Activated CD8-positive, alpha-beta memory T cell treated with anti-CD3 and anti-CD28 coated beads for 24 hours (primary cell): ENCODE results near the gene SLC2A5.
"Not testable (repeated sequence)": the region's sequence is repeated elsewhere in the genome, so short reads cannot be mapped to it uniquely, and the experiment has no call there.

ENCODE experiments used
- DNase-seq: peaks from one replicate; pipeline ENCODE4 v3.0.0-alpha.2; 2020

The SLC2A5 gene, protein sequence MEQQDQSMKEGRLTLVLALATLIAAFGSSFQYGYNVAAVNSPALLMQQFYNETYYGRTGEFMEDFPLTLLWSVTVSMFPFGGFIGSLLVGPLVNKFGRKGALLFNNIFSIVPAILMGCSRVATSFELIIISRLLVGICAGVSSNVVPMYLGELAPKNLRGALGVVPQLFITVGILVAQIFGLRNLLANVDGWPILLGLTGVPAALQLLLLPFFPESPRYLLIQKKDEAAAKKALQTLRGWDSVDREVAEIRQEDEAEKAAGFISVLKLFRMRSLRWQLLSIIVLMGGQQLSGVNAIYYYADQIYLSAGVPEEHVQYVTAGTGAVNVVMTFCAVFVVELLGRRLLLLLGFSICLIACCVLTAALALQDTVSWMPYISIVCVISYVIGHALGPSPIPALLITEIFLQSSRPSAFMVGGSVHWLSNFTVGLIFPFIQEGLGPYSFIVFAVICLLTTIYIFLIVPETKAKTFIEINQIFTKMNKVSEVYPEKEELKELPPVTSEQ

DNA sequence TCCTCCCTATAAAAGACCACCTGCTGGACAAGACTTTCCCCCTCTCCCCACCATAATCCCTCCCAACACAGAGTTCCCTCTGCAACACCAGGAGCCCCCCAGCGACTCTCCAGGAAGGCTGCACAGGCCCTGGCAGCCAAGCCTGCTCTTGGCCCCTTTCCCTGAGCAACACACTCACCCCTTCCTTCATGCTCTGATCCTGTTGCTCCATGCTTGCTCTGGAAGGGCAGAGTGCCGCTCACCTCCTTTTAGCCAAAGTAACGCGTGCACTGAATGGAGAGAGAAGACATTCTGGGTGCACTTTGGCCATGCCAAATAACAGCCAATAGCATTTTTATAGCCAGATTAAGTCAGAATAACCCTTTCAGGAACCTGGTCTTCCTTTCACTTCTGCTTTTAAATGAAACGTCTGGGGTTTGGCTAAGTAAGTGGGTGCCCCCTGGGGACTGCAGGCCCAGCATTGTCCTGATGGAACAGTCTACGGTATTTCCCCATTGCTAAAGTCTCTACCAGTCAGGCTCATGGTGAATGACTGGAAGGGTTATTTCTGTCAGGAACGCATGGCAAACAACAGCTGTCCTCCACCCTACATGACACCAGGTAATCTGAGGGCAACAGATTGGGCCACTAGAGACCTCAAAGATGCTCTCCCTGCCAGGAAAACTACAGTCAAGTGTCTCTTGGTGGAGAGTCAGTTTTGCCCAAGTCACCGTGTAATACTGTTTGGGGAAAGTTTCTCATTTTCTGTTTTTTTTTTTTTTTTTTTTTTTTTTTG is at the start of gene SLC2A5:
SLC2A5 (minus strand) TSS at position 310 of the 775 bp plus-strand sequence; CDS start at position 211, 99 bp downstream.
- DNase-seq = no peak

DNA sequence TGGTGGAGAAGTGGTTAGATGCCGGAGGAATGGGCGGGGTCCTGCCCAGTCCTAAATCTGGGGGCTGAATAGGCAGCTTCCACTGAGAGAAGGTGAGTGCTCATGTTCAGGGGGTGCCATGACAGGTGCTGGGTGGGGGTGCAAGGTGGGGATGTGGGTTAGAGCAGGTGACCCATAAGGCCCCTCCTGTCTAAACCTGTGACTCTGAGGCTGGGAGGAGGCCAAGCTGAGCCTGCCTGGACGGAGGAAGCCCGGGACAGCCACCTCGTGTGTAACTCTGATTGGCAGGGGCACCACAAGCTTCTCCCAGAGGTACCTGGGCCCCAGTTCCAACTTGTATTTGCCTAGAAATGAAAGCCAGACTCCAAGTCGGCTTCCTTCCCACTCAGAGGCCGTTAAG is 48.8 kb upstream of the SLC2A5 start:
- no peak for DNase-seq

DNA sequence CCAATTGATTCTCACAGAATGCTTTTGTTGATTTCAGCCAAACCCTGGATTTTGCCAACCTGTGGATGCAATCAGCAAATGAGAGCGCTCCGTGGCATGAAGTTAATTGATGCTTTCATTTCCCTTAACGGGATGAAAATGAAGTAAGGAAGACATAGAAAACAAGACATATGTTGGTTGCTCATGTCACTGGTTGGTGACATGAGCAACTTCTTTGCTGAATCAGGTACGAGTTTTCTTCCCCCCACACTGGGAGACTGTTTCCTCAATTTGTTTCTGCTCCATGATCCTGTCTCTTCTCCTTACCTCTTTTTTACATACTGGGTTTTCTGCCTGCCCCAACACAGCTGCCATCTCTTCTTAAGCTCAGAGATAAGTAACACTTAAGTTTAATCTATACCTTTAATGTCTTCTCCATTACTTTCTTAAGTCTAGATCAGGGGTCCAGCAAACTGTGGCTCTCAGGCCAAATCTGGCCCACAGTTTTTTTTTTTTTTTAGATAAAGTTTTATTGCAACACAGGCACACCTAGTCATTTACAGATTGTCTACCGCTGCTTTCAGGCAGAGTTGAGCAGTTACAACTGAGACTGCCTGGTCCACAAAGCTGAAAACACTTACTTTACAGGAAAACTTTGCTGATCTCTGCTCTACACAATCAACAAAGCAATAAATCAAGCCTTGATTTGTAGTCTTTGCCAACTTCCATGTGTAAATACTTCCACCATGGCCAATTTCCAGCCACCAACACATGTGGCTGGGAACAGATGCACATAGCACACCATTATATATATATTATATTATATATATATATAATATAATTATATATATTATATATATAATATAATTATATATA is 46.1 kb upstream of the SLC2A5 start:
- DNase-seq = no peak

DNA sequence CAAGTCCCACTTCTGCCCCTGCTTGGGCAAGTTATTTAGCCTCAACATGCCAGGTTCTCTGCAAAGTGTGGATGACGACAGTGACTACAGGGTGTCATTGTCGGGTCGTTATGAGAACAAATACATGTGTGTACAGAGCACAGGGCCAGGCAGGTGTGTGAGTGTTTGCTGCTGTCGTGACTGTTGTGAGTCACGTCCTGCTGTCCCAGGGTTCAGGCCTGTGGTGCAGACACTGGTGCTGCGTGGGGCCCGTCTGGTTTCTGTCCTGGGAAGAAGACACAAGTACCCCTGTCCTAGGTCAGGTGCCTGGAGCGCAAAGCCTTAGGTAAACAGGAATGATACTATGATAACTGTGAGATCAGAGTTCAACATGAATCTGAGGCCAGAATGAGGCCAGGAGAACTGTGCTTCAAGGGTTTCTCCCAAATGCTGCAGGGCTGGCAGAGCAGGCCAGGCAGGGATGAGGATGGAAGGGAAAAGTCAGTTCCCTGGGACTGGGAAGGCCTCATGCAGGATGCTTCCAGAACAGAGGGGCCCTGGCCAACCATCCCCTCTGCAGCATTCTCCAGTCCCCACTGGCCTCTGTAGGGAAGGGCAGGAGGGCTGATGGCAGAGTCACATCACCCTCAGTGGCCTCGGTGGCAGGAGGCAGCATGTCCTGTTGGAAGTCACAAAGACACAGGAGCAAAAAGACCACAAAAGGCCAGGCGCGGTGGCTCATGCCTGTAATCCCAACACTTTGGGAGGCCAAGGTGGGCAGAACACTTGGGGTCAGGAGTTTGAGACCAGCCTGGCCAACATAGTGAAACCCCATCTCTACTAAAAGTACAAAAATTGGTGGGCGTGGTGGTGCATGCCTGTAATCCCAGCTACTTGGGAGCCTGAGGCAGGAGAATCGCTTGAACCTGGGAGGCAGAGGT is 43.8 kb upstream of the SLC2A5 start:
- DNase-seq = no peak

DNA sequence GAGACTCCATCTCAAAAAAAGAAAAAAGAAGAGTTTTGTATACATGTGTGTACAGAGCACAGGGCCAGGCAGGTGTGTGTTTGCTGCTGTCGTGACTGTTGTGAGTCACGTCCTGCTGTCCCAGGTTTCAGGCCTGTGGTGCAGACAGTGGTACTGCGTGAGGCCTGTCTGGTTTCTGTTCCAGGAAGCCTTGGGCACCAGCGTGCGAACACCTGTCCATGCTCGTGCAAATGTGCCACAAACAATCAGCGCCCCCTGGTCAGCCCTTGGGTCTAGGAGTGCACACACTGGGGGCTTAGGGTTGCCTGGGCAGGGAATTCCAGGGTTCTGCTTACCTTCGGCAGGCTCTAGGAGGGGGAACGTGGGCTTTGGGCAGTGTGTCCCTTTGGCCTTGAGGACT is 42.5 kb upstream of the SLC2A5 start:
- DNase-seq = no peak

DNA sequence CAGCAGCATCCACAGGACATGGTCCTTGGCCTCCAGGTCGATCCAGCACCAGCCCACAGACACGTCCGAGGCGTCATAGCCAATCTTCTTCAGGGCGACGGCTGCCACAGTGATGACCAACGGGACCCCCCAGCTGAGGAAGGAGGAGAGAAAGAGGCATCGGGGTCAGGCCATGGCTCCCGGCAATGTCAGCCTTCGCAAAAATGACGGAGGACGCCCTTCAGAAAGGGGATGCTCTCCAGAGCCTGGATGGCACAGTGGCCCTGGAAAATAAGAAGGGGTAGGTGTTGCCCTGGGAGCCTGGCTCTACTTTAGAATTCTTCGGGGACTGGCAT is 41.9 kb upstream of the SLC2A5 start:
- DNase-seq = no peak

DNA sequence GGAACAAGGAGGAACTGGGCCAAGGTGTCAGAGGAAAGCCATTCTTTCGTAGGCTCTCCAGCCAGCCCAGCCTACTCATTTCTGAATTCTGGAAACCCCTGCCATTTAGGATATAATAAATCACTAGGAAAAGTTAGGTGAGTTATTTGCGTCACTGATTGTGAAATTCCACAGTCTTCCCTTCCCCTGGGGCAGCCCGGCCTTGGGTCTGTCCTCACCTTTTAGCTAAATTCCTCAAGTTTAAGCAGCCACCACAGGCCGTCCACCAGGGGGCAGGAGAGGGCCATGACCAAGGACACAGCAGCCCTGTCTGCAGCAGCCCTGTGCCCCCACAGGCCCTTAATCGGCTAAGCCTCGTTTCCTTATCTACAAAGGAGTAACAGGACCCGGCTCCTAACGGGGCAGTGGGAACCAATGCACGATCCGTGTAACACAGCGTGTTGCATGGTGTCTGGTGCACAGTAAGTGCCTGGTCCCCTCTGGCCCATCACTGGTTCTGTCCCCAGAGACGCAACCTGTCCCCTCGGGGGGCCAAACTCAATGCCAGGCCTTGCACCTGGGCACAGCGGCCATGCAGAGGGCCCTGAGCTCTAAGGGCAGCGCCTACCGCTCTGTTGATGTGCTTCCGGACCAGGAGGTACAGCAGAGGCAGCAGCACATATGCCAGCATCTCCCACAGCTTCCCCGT is 41.4 kb upstream of the SLC2A5 start:
- peak; percentile 95 for DNase-seq

DNA sequence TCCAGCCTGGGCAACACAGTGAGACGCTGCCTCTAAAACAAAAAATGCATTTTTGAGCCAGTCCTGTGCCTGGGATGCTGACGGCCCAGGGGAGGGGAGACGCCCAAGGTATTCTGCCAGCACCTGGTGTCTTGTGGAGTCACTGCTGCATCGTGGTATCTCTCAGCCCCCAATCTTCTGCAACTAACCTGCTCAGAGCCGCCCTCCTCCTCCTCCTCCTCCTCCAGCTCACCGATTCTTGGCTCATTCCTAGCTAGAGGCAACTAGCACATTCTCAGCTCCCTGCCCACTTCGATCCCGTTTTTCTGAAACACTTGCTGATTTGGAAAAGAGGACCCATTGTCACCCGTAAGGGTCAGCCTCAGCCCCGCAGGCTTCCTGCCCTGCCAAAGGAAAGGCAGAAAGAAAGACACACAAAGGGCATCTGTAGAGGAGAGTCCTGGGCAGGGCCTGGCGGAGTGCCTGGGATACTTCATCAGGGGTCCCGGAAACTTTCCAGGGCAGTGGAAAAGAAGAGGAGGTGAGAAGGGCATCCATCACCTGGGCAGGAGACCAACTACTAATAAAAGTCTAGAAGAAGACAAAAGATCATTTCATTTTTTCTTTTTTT is 38.7 kb upstream of the SLC2A5 start:
- no peak for DNase-seq

DNA sequence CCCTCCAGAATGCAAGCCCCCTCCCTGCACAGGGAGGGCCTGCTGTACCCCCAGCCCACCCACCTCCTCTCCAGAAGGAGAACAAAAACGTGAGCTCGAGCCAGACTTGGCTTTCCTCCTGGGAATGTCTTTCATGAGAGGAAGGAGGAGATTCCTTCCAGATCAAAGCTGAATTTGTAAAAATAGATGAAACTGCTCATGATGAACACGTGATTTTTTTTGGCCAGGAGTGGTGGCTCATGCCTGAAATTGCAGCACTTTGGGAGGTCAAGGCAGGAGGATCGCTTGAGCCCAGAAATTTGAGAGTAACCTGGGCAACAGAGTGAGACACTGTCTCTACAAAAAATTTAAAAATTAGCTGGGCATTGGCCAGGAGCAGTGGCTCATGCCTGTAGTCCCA is 37.7 kb upstream of the SLC2A5 start:
- DNase-seq = no peak

DNA sequence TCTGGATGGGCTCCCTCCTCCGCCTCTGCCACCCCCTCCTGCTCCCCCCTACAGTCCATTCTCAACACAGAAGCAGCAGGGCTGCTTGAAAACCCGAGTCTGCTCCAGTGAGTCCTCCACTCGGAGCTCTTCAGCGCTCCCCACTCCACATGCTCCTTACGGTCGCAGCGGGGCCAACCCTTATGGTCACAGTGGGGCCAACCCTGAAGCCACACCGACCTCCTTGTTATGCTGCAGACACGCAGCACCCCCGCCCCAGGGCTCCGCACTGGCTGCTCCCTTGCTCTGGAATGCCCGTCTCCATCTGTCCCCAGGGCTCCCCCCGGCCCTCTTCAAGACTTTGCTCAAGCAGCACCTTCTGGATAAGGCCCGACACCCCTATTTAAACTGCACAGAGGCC is 36.9 kb upstream of the SLC2A5 start:
- no peak for DNase-seq

DNA sequence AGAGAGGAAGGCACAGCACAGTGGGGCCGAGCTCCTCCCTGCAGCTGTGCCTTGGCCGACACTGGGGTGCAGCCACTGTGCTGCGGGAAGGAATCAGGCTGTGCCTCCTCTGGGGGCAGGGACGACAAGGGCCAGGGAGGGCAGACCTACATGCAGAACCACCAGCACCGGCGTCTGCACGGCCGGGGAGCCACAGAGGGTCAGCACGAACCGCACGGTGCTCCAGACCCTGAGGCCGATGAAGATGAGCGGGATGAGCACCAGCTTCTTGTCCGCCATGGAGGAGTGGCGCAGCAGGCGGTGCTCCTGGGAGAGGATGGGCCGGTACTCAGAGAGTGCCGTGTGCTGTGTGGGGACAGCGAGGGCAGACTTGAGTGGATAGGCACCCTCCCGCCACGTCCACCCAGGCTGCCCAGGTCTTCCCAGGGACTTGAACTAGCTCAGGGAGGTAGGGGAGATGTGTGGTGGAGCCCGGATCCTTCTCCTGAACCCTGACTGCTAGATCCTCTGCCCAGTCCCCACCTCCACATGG is 36.0 kb upstream of the SLC2A5 start:
- no peak for DNase-seq

DNA sequence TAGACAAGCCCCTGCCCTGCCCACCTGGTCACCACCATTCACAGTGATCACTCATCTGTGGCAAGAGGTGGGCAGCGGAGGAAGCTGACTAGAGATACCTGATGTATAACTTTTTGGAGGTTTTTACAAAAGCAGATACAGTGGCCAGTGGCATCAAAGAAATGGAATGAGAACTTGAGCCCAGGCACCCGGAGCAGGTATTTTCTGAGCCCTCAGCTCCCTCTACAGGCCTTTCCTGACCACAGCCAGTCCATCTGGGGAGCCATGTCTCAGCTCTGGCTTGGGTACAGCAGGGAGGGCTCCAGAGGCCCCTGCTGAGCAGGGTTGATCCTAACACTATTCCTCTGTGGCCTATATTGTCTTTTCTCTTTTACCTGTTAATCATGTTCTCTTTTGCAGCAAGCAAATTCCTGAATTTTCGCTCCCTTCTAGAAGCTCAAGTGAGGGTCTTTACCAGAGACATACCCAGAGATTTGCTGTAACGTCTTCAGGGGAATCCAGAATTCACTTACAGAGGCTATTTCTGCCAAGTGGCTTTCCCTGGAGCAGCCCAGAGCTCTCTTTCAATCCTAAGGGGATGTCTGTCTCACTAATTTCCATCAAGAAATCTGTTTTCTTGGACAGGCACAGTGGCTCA is 32.2 kb upstream of the SLC2A5 start:
- no peak for DNase-seq

DNA sequence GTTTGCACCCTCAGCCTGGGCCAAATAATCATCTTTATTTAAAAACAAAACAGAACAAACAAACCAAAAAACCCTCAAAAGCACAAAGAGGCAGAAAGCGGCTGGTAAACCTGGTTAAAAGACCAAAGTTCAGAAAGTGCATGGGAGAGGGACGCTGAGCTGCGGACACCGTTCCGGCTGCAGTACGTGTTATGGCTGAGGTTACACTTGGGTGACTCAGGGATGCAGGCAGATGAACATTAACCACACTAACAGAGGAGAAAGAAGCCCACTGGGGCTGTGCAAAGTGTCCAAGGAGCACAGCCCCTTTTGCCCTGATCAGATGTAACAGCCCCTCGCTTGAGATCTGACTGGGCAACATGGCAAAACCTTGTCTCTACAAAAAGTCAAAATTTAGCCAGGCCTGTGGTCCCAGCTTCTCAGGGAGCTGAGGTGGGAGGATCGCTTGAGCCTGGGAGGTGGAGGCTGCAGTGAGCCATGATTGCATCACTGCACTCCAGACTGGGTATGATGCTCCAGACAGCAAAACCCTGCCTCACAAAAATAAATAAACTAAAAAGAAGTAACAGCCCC is 31.1 kb upstream of the SLC2A5 start:
- DNase-seq = no peak

DNA sequence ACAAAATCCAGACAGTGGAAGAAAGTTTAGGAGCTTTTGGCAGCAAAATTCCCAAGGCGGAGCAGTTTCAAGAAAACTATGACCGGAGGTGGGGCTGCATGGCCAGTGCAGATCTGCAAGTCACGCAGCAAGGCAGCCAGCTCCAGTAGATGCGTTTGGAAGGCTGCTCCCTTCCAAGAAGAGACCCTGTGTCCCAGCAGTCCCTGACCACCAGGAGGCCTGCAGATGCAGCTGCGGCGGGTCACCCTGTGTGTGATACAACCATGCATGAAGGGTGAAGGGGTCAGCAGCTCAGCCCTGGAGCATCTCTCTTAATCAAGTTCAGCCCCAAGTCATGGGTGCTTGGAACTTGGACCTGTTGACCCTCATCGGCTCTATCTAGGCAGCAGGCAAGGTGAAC is 30.1 kb upstream of the SLC2A5 start:
- no peak for DNase-seq

DNA sequence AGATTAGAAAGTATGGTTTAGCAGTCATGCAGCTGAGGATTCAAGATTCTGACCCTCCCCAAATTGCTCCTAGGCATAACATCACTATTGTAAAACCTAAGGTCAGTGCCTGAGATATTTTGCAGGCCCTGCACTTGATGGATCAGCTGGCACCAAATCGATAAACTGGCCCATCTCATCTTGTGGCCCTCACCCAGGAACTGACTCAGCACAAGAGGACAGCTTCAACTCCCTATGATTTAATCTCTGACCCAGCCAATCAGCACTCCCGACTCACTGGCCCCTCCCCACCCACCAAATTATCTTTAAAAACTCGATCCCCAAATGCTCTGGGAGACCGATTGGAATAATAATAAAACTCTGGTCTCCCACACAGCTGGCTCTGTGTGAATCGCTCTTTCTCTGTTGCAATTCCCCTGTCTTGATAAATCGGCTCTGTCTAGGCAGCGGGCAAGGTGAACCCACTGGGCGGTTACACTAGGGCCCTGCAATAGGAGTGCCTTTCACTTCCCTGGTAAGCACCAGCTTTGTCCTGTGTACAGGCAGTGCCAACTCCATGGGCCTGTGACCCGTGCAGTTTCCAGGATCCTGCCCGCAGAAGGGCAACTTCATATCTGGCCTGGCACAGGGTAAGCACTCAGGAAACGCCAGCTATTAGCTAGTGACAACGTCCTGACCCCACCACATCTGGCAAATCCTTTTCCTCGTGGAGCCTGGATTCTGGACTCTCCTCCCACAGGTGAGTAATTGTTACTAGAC is 28.7 kb upstream of the SLC2A5 start:
- no peak for DNase-seq

DNA sequence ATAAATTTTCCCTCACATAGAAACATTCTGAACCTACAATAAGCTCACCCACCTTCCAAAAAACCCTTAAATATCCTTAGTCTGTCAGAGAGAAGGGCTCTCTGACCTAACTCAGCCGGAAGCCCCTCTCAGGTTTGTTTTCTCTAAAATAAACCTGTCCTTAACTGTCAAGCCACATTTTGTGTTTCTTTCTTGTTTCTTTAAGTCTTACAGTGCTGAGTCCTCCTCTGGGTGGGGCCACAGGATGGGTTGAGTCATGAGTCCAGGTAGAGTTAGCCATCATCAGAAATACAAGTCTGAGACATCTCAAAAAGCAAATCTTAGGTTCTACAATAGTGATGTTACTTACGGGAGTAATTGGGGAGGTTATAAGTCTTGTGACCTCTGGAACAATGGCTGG is 26.4 kb upstream of the SLC2A5 start:
- DNase-seq = no peak

DNA sequence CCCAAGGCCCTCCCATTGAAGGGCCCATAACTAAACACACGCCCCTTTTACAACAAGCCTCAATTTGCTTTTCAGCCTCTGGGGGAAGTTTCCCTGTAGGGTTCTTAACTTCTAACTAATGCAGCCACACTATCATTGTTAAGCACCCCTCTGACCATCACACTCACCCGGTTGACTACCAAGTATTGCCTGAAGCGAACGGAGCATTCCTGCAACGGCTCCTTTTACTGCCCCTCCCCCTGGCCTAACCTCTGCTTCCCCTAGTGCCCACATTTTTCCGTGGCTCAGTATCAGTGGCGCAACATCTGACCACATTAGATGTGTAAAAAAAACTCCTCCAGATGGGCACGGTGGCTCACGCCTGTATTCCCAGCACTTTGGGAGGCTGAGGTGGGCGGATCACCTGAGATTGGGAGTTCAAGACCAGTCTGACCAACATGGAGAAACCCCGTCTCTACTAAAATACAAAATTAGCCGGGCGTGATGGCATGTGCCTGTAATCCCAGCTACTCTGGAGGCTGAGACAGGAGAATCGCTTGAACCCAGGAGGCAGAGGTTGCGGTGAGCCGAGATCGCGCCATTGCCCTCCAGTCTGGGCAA is 24.7 kb upstream of the SLC2A5 start:
- DNase-seq = not testable (repeated sequence)

DNA sequence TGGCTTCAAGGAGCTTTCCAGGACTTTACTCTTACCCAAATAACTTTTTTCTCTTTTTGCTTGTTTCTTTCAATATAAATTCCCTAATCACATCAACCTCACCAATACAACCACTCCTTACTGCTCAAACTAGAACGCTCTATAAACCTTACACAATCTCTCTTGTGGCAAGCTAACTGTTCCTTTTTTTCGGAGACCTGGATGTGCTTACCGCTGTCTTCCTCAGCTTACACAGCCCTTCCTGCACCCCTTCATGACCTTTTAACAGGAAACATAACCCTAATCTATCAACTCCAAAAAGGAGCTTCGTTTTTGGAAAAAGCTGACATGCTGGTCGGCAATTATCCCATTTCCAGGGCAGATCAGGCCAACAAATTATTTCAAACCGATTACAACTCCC is 24.1 kb upstream of the SLC2A5 start:
- DNase-seq = no peak

DNA sequence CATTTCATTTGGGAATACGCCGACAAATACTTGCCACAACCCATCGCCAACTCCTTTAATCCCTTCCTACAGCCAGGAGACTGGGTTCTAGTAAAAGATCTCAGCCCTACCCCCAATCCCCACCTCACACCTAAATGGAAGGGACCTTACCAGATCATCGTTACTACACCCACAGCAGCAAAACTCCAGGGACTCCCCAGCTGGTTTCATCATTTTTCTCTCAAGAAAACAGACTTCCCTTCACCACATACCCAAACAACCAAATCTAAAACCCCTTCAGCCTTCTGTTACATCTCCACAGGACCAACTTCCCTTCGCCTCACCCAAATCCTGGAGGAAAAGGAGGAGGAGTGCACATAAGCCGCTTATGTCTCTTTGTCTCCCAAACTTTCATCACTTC is 23.7 kb upstream of the SLC2A5 start:
- DNase-seq = no peak
